ENCODE results near the gene ADCY2.

Gene ADCY2

DNA sequence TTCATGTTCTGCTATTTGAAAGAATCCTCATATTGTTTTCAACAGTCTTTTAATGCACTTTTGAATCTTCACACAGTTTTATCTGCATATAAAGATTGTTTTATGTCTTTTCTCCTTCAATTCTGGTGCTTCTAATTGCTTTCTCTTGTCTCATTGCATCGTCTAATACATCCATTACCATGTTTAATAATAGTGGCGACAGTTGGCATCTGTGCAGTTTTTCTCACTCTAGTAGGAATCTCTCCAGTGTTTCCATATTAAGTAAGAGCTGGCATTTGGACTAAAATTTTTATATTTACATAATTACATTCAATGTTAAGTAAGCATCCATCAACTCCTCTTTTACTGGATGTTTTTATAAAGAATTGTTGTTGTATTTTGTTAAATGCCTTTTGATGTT, 49.9 kb downstream of the ADCY2 start:
- no peak for DNase-seq (ENCODE audit: low read depth)

DNA sequence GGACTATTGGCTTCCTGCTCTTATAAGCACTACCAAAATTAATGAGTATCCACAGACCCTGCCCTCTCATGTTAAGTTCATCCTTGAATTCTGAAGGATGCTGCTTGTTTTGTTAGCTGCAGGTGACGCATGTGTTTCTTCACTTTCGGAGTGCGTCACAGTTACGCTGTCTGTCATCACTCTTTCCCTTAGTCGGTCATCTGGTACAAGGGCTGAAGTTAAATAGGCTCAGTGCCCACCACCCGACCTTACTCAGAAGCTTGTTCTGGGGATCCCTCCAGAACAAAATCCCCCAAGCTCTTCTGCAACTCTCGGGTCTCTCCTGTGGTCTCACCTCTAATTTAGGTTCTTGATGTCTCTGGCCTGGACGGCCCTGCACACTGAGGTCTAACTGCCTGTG, 51.0 kb downstream of the ADCY2 start:
- no peak for DNase-seq (ENCODE audit: low read depth)

DNA sequence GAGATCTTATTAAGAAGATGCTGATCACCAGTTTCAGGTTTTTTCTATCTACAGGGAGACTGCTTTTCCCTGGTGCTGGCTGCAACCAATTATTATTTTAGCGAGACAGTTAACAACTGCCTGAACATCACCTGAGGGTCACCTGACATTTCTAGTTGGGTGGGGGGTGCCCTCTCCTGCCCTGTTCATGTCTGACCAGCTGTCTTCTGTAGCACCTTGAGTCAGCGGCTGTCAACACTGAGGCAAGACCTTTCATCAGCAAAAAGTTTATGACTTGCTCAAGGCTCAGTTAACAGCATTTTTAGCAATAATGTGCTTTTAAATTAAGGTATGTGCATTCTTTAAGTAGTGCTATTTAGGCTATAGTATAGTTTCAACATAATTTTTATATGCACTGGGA, 58.0 kb downstream of the ADCY2 start:
- no peak for DNase-seq (ENCODE audit: low read depth)

DNA sequence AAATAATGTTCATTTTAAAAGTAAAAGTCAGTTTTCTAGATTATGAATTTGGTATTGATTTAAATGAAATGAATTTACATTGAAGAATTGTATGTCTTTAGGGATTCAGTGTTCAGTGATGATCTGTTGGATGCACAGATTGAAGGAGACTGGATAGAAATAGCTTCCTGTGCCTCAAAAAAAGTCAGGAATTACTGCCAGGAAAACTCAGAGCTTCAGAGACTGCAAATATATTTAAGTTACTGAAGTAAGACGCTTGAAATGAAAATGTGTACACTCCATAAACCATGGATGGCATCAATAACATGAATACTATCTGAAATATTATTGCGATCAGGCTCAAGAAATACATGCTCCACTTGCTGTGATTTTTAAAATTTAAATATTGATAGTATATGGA, 60.3 kb downstream of the ADCY2 start:
- no peak for DNase-seq (ENCODE audit: low read depth)

DNA sequence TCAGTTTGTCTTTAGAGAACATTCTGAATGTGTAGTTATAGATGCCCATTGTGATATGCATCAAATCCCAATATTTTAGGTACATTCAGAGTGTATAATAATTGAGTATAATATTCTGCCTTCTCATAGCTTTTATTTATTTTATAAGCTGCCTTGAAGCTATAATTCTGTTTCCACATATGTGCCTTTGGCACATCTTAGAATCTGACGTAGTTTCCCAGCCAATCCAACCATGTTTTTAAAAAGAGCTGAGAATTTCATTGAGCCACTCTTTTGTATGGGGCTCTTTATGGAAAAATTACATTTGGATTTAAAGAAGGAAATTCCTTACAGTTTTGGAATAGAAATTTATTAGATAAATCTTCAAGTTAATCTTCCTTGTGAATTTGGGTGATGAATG, 65.4 kb downstream of the ADCY2 start:
- DNase-seq (ENCODE audit: low read depth) = no peak

DNA sequence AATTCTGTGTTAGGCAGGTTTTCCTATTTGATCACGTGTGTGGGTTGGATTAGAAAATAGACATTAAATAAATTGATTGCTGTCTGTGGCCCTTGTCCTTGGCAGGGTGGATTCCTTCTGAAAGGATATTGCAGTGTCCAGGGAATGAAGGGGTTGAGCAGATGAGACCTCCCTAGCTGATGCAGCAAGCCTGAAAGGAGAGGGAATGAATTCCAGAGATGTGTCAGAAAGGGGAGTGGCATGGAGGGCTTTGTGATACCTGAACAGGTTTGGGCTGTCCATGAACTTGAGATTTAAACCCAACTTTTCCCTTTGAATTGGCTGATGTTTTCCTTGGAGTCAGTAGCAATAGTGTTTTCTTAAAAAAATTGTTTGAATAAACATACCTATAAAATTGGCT, 66.8 kb downstream of the ADCY2 start:
- no peak for DNase-seq (ENCODE audit: low read depth)

DNA sequence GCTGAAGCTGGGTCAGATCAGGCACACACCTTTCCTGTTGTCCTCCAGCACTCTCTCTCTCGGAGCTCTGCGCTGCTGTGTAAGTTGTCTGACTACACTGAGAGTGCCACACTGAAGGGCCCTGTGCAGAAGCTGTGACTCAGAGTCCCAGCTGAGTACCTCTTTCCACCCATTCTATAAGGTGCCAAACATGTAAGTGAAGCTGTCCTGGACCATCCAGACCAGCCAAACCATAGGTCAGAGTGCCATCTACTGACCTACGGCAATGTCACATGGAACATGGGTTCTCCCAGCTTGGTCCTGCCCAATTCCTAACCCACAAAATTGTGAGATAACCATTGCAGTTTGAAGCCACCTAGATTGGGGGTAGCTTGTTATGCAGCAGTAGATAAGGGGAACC, 68.2 kb downstream of the ADCY2 start:
- DNase-seq (ENCODE audit: low read depth) = no peak

DNA sequence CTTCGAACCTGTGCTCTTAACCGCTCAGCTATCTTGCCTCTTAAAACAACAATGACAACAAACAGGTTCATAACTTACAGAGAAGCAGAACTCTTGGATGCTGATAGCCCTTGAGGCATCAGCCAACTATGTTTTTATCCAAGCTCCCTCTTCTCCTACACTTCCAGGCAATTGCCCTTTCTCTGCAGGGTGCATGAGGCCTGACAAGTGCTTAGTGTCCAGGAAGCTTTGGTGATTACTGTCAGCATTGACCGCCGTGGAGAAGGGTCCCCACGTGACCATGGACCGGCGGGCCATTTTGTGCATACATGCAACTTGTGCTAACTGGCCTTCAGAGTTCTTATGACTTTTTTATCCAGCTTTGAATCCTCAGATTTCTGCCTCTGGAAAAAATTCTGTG, 71.2 kb downstream of the ADCY2 start:
- DNase-seq (ENCODE audit: low read depth) = no peak

DNA sequence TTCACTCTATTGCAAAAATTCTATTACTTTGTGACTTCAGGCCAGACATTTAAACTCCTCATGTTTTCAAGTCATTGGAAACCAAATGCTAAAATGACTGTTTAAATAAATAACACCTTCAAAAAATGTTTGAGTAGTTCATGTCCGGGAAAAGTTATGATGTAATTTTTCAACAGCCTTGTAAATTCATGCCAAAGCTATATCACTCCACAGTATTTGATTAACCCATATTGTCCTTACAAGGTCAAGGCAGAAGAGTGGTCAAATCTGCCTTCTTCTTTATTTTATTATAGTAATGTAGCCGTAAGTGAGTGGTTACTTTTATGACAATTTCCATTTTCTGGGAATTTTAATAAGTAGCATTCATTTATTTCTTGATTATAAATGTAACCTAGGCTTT, 72.8 kb downstream of the ADCY2 start:
- DNase-seq (ENCODE audit: low read depth) = no peak

DNA sequence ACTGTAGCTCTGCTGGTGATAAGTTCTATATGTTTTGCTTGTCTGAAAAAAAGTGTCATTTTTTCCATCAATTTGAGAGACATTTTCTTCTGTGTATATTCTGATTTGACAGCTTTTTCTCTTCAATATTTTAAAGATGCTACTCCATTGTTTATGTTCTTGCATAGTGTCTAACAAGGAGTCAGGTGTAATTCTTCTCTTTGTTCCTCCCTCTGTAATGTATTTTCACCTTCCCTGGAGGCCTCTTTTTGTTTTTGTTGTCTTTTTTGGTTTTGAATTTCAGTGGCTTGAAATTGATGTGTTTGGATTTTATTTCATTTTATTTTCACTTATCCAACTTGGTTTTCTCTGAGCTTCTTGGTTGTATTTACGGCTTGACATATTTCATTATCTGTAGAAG, 75.8 kb downstream of the ADCY2 start:
- no peak for DNase-seq (ENCODE audit: low read depth)

DNA sequence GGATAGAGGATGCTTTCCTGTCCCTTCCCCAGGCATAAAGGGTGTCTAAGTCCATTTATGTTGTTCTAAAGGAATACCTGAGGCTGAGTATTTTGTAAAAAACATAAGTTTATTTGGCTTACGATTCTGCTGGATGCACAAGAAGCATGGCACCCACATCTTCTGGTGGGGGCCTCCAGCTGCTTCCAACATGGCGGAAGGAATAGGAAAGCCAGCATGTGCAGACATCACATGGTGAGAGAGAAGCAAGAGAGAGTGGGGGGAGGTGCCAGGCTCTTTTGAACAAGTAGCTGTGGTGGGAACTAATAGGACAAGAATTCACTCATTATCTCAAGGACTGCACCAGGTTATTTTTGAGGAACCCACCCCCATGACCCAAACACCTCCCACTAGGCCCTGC, 77.2 kb downstream of the ADCY2 start:
- DNase-seq (ENCODE audit: low read depth) = no peak

DNA sequence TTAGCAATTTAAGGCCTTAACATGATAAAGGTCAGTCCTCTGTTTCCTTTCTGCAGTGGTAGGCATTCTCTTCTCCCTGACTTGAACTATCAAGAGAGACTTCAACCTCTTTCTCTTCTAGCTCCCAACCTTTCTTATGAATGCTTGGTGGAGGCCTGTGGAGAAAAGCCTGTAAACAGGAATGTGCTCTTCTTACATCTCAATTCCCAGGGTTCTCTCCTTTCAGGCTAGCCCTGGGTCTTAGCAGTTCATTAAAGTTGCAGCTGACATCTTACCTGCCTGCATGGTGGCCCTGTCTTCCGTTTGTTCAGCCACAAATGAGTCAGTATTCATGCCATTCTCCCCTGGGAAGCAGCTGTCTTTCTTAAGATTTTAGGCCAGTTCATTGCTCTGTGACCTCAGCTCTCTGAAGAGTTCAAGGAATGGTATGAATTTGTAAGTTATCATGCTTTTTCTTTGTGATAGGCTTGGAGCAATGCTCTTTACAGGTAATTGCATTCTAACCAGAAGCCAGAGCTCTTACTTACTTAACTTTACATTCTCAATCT, 77.8 kb downstream of the ADCY2 start:
- no peak for DNase-seq (ENCODE audit: low read depth)

DNA sequence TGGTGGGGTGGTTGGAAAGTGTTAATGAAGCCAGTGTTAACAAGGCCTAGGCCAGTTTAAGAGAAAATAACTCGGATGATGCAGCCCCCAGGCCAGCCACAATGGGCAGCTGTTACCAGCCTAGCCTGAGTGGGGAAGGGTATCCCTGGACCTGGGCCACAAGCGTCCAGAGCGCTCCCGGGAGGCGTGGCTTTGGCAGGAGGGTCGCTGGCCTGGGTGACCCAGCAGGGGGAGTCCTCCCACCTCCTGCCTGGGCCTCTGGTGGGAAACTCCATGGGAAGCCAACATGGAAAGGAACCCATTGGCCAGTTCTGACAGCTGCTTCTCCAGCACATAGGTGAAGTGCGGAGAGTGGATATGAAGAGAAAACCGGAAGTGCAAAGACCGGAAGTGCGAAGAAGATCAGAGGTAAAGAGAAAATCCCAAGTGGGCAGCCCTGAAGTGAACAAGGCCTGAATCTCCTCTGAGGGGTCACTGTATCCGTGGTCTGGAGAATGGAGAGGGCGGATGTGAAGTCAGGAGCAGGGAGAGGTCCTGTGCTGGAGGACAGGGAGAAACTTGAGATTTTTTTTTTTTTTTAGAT, 79.0 kb downstream of the ADCY2 start:
- DNase-seq (ENCODE audit: low read depth) = no peak

DNA sequence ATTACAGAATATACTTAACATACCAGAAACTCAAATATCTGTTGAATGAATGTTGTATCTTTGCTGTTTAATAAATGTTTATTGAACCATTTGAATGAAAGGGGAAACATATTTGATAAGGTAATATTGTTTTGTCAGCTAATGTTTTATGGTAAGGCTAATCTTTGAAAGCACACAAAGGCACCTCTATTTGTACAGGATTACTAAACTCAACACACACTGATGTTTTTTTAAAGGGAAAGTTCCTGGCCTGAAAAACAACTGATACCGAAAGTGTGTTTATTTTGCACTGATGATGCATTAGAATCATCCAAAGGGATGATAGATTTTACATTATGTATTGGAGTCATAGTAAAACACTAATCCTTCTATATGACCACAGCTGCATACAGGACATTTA, 82.5 kb downstream of the ADCY2 start:
- DNase-seq (ENCODE audit: low read depth) = no peak

DNA sequence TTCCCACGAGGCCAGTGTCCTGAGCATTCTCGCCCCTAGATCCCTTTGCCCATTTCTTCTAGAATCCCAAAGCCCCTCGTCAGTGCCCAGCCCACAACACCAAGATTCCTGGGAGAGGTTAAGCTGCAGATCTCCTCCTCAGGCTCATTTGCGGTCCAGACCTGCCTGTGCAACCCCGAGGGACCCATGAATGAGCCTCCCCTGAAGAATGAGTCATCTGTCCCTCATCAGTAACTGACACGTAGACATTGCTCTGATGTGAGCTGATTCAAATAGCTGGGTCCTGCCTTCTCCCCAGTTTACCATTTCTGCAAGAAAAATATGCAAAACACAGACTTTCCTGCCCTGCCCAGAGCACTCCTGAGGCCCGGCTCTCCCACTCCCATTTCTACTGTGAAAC, 92.8 kb downstream of the ADCY2 start:
- DNase-seq (ENCODE audit: low read depth) = no peak

DNA sequence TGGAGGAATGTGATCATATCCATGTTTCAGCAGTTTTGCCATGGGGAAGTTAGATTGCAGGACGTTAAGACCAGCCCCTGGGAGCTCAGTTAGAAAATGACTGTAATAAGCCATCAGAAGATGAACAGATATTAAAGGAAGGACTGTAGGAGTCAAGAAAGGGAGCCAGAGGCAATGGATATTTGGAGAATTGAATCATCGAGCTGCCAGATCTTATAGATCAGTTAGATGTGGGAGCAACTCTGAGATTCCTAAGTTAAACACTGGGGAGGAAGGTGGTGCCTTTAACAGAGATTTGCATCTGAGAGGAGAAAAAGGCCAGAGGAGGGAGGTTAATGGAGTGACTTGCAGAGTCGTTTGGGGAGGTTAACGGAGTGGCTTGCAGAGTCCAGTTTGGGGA, 96.4 kb downstream of the ADCY2 start:
- DNase-seq (ENCODE audit: low read depth) = no peak

DNA sequence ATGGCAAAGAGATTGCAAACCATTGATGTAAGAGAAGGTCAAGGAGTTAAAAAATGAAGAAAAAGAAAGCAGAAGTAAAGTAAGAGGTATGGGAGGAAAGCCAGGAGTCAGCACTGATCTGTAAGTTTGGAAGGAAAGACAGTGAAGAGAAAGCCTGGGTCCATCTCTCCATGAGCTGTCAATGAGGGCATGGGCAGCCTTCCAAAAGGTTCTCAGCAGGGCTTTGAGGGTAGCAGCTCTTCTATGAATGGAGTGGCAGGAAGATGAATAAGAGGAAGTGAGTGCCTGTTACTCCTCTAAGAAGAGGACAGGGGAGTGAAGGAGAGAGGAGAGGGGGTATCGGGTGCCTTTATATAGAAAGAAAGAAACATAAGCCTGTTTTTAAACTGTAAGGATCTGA, 97.1 kb downstream of the ADCY2 start:
- no peak for DNase-seq (ENCODE audit: low read depth)

DNA sequence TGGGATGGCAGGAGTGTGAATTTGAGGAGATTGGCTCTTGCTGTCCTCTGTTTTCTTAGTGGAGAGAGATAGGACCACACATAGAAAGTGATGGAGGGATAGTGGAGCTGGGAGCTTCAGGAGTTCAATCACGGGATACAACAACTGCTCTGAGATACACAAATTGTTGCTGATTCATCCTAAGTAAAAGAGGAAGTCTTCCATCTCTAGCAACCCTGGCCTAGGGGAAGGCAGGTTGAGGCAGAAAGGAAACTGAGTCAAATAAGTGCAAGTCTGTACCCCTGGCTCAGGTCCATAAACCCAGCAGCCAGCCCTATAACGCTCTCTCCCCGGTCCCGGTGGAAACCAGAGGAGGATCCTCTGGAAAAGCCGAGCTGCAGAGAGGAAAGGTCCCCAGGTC, 97.7 kb downstream of the ADCY2 start:
- no peak for DNase-seq (ENCODE audit: low read depth)

DNA sequence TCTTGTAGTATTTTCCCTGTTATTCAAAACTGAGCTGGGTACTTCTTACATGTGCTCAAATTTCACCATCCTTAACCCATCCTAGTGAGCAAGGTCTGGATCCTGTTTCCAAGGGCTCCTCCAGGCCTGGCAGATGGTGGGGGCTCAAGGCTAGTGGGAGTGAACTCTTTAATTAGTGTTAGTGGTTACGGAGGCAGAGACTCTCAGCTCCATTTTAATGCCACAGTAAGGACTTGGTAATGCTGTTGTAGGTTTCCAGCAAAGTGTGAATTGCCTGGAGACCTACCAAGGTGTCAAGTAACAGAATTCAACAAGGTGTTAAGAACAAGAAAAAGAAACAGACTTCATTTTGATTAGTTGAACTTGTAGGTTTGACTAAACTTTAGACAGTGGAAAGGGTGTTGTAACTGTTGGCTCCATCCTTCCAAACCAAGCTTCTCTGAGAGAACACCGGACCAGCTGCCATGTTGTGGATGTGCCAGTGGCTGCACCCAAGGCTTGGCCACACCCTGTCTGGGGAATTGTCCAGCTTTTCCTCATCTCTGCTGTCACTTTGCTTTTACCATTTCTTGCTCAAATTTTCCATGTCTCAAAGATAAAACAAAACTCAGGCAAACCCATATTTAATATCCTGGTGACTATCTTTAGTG, 98.7 kb downstream of the ADCY2 start:
- no peak for DNase-seq (ENCODE audit: low read depth)

DNA sequence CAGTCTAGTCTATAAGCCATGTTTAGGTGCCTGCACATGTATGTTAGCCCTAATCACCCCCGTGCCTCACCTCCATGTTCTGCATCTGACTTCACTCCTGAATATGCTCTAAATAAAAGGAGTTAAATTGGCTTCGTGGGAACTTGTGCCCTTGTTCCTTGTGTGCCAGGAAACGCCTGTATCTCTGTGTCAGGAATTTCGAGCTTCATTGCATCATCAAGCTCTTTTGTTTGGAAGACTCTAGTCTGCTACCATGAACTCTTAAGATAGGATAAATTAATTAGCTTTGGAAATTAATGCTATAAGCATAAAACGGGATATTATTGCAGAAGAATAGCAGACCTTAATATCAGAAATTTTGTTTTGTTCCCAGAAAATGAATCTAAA, 99.2 kb downstream of the ADCY2 start:
- DNase-seq (ENCODE audit: low read depth) = no peak

DNA sequence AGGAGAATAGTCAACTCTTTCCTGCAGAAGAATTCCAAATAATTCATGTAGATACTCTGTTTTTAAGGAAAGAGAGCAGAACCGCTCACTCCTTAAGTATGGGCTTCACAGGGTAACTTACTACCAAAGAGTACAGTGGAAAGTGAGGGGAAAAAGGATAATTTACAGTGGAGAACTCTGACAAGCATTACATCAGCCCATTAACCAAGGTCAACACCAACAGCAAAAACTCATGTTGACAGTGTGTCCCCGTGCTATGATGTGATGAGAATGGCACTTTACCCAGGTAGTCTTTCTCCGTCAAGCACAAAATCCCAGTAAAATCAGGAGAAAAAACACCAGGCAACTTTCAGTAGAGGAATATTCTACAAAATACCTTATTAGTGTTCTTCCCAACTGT, 104.3 kb downstream of the ADCY2 start:
- no peak for DNase-seq (ENCODE audit: low read depth)

DNA sequence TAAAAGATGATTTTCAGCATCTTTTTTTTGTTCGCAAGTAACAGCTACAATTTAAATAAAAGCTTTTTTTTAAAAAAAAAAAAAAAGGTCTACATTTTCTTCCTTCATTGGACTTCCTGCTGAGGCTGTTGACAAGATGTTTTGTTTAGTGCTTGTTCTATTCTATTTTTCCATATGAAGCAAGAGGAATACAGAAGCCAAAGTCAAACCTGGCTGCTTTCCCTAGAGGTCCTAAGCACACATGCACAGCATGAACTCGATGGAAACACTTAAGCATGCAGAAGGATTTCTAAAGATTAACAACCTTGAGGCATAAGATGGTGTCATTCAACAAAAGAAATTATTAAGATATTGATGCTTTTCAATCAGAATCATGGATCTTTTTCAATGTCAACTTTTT, 105.1 kb downstream of the ADCY2 start:
- DNase-seq (ENCODE audit: low read depth) = no peak

DNA sequence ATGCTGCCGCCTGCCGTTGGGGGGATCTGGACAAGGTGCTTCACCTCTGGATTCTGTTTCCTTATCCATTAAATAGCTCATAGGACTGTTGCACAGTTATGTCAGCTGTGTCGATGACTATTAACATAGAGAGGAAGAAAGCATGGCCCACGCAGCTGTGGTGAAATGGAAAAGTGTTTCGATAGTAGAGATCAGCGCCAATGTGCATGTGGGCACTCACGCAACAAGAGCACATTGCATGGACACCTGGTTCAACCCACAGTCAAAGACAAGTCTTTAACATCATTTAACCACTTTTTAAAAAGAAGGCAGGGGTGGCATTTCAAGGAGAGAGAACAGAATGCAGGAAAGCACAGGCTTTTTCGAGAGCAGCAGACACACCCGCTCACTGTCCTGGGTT, 107.6 kb downstream of the ADCY2 start:
- no peak for DNase-seq (ENCODE audit: low read depth)

DNA sequence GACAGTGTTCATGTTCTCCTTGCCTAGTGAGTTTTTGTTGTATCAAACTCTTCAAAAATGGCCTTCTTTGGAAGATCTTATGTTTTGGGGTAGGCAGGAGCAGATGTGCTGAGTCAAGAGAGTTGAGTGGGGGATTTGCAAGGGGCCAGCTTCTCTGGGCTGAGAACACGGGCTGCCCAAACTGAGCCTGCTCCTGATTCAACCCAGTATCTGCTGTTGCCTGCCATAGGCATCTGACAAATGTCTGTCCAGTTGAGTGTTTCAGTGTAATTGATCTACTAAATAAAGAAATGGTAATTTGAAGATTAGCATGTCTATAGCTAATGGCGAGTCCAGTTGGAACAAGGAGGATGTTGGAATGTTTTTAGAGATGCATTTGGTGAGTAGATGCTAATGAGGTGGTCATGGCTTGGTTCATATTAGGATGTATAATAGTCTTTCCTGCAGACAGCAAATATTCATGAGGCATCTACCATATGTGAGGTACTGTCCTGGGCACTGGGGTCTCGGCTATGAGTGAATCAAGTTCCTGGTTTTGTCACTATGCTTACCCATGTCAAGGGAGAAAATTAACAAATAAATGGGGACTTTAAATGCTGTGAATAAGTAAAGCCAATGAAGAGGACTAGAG, 119.5 kb downstream of the ADCY2 start:
- no peak for DNase-seq (ENCODE audit: low read depth)
